HEK293 (cell line): ENCODE data around the gene CCDC92.

ENCODE experiments used
- CTCF ChIP-seq: fragments of 450-650 bp; formaldehyde crosslinking; IDR thresholded peaks from 2 replicates; pipeline ENCODE4 v1.5.1; 2016; ENCODE audit warnings: missing biosample characterization, missing genetic modification characterization
- ZNF707 ChIP-seq: fragments of 450-650 bp; formaldehyde crosslinking; IDR thresholded peaks from 2 replicates; pipeline ENCODE4 v1.5.1; 2016; ENCODE audit warnings: missing biosample characterization, missing genetic modification characterization

GRCh38 chr12:123948796-123949769 is 23.5 kb downstream of the CCDC92 start:
- TF ChIP-seq ZNF707, result no peak
- TF ChIP-seq CTCF (tag by site-specific recombination), result no peak
